HepG2 (cell line): Measurements from ENCODE around the gene TACC3. TPM values are rescaled to one million over a fixed set of nuclear protein-coding genes. Genes with fewer than 3 reads are reported as not detected.

Experiments
- ATF5 ChIP-seq: sonication (generic); formaldehyde crosslinking; IDR thresholded peaks from 2 replicates; pipeline ENCODE4 v1.4.0; 2020; ENCODE audit warnings: mild to moderate bottlenecking, low read depth, missing genetic modification reagents
- CENPT ChIP-seq: sonication (generic); formaldehyde crosslinking; IDR thresholded peaks from 2 replicates; pipeline ENCODE4 v1.8.0; 2022; ENCODE audit warnings: low read depth, mild to moderate bottlenecking, moderate library complexity, missing genetic modification reagents
- KDM4B ChIP-seq: sonication (generic); formaldehyde crosslinking; IDR thresholded peaks from 2 replicates; pipeline ENCODE4 v1.4.0; 2020; ENCODE audit warnings: missing genetic modification reagents
- KLF16 ChIP-seq, 2 experiments: sonication (generic) in 1 of 2; formaldehyde crosslinking in 1 of 2; IDR thresholded peaks; 2 replicates each; pipeline versions ENCODE4 v1.6.1 to v1.8.0; 2016 to 2023; ENCODE audit warnings: missing genetic modification reagents in 2 of 2, missing compliant biosample characterization in 1 of 2
- TGIF2 ChIP-seq: IDR thresholded peaks from 2 replicates; pipeline ENCODE4 v1.6.1; 2016; ENCODE audit warnings: control low read depth, missing compliant biosample characterization
- ZBTB2 ChIP-seq: sonication (generic); formaldehyde crosslinking; IDR thresholded peaks from 2 replicates; pipeline ENCODE4 v1.8.0; 2022; ENCODE audit warnings: low read depth, missing genetic modification reagents
- ZBTB7A ChIP-seq: sonication (generic); formaldehyde crosslinking; IDR thresholded peaks from 2 replicates; pipeline ENCODE4 v1.8.0; 2022; ENCODE audit warnings: mild to moderate bottlenecking, missing genetic modification reagents
- ZNF317 ChIP-seq: sonication (generic); formaldehyde crosslinking; IDR thresholded peaks from 2 replicates; pipeline ENCODE4 v1.5.0; 2020; ENCODE audit warnings: mild to moderate bottlenecking, missing genetic modification reagents
- ZNF329 ChIP-seq: sonication (generic); formaldehyde crosslinking; IDR thresholded peaks from 2 replicates; pipeline ENCODE4 v1.9.0; 2021; ENCODE audit warnings: low read depth, mild to moderate bottlenecking, missing genetic modification reagents
- ZNF33A ChIP-seq: sonication (generic); formaldehyde crosslinking; IDR thresholded peaks from 2 replicates; pipeline ENCODE4 v1.5.1; 2020; ENCODE audit warnings: missing genetic modification reagents, mild to moderate bottlenecking, moderate library complexity, borderline replicate concordance
- ZNF547 ChIP-seq: sonication (generic); formaldehyde crosslinking; IDR thresholded peaks from 2 replicates; pipeline ENCODE4 v1.5.1; 2020; ENCODE audit warnings: mild to moderate bottlenecking, missing genetic modification reagents
- ZNF773 ChIP-seq: sonication (generic); formaldehyde crosslinking; IDR thresholded peaks from 2 replicates; pipeline ENCODE4 v1.4.0; 2020; ENCODE audit warnings: missing genetic modification reagents, borderline replicate concordance
- polyA plus RNA-seq, 8 experiments: library from polyadenylated mRNA; depleted of rRNA in 3 of 8; stranded (reverse) in 7 of 8; unstranded in 1 of 8; fragments of >200 nt; fragmentation: Illumina TruSeq in 4 of 8; extraction: Trizol in 4 of 8; gene quantifications; 2 replicates each; pipeline versions ENCODE4 v1.2.1 to v1.2.3, GENCODE V29; 2011 to 2016; ENCODE audit warnings: low read depth in 4 of 8, missing spikeins in 1 of 8, mixed read lengths in 1 of 8; ENCODE audit not compliant: insufficient read depth in 1 of 8
- total RNA-seq, 5 experiments: library from RNA; depleted of rRNA; stranded (reverse); fragments of >200 nt; fragmentation: Illumina TruSeq; extraction: Trizol; gene quantifications; 2 replicates each; pipeline ENCODE4 v1.2.3, GENCODE V29; 2016; ENCODE audit warnings: low read depth in 1 of 5
- TF ChIP-seq, protein P1 (sequence below): sonication (generic); formaldehyde crosslinking; IDR thresholded peaks from 2 replicates; pipeline ENCODE4 v1.5.0; 2020; ENCODE audit warnings: mild to moderate bottlenecking, missing genetic modification reagents, moderate library complexity
- TF ChIP-seq, protein P2 (sequence below): sonication (generic); formaldehyde crosslinking; IDR thresholded peaks from 2 replicates; pipeline ENCODE4 v1.4.0; 2020; ENCODE audit warnings: missing genetic modification reagents, borderline replicate concordance
- TF ChIP-seq, protein P3 (sequence below): sonication (generic); formaldehyde crosslinking; IDR thresholded peaks from 2 replicates; pipeline ENCODE4 v1.4.0; 2020; ENCODE audit warnings: mild to moderate bottlenecking, missing genetic modification reagents, borderline replicate concordance

Gene TACC3
- total and polyA plus RNA-seq, 2 of the 13 experiments (the other 11 are each of a cell fraction or from before 2014, with no cell fraction given) = 20.3 to 21.2 TPM

DNA sequence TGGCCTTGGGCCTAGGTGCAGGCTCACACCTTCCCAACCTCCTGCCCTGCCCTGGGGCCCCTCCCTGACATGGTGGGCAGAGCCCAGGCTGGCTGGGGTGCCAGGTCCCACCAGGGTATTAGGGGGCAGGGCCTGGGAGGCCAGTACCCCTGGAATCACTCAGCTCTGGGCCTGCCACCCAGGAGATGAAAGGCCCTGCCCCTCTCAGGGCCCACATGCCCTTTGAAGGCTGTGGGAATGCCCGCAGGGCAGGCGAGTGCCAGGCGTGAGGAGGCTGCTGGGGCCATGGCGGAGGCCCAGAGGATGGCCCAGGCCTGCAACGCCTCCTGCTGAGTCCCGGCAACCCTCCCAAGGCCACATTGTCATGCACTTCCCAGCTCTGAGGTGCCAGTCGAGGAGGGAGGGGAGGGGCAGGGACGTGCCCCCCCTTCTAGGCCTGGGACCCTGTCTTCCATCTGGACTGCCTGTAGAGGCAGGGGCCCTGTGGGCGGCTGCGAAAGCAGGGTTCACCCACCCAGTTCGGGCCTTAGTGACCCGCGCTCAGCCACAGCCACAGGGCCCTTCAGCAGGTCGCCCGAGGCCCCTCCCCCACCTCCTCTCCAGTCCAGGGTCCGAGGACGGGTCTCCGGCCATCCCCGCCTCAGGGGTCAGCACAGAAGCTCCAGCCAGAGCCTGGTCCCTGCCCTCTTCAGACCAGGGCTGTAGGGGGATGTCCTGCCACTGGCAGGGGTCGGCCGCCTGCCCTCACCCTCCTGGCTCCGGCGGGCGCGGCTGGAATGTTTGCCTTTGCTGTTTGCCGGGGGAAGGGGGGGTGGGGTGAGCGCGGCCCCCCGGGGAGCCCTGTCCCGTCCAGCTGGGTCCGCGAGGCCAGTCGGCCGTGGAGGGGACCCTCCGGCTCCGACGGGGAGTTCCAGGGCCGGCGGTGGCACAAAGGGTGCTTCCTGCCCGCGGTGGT lies 45.1 kb downstream of the TACC3 start (continued):
- TF ChIP-seq, protein P1, sequence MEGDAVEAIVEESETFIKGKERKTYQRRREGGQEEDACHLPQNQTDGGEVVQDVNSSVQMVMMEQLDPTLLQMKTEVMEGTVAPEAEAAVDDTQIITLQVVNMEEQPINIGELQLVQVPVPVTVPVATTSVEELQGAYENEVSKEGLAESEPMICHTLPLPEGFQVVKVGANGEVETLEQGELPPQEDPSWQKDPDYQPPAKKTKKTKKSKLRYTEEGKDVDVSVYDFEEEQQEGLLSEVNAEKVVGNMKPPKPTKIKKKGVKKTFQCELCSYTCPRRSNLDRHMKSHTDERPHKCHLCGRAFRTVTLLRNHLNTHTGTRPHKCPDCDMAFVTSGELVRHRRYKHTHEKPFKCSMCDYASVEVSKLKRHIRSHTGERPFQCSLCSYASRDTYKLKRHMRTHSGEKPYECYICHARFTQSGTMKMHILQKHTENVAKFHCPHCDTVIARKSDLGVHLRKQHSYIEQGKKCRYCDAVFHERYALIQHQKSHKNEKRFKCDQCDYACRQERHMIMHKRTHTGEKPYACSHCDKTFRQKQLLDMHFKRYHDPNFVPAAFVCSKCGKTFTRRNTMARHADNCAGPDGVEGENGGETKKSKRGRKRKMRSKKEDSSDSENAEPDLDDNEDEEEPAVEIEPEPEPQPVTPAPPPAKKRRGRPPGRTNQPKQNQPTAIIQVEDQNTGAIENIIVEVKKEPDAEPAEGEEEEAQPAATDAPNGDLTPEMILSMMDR = peak; percentile 38
- TF ChIP-seq, protein P2, sequence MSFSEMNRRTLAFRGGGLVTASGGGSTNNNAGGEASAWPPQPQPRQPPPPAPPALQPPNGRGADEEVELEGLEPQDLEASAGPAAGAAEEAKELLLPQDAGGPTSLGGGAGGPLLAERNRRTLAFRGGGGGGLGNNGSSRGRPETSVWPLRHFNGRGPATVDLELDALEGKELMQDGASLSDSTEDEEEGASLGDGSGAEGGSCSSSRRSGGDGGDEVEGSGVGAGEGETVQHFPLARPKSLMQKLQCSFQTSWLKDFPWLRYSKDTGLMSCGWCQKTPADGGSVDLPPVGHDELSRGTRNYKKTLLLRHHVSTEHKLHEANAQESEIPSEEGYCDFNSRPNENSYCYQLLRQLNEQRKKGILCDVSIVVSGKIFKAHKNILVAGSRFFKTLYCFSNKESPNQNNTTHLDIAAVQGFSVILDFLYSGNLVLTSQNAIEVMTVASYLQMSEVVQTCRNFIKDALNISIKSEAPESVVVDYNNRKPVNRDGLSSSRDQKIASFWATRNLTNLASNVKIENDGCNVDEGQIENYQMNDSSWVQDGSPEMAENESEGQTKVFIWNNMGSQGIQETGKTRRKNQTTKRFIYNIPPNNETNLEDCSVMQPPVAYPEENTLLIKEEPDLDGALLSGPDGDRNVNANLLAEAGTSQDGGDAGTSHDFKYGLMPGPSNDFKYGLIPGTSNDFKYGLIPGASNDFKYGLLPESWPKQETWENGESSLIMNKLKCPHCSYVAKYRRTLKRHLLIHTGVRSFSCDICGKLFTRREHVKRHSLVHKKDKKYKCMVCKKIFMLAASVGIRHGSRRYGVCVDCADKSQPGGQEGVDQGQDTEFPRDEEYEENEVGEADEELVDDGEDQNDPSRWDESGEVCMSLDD (CRISPR knock-in tag) = peak; percentile 91; the same call in 1 of the 2 replicates
- TF ChIP-seq ZBTB2 (no peak; the same call in 1 of the 2 replicates), CENPT (CRISPR knock-in tag) (no peak), KDM4B (CRISPR knock-in tag) (no peak), ZNF317 (CRISPR knock-in tag) (peak; percentile 53; the same call in 1 of the 2 replicates), ZNF33A (CRISPR knock-in tag) (no peak), ZBTB7A (CRISPR knock-in tag) (peak; percentile 97), ZNF547 (CRISPR knock-in tag) (no peak), TGIF2 (CRISPR knock-in tag) (peak; percentile 68), ATF5 (0 out of 2 replicates have a peak, but pooled peaks have one; percentile 25), ZNF329 (peak; percentile 27; the same call in 1 of the 2 replicates), KLF16 (CRISPR knock-in tag; IDR thresholded peaks at IDR 0.05) (0 out of 4 replicates have a peak, but pooled peaks of 1 of the 2 experiments have one; percentile 30), ZNF773 (CRISPR knock-in tag) (peak; percentile 34; the same call in 1 of the 2 replicates)
- TF ChIP-seq, protein P3, sequence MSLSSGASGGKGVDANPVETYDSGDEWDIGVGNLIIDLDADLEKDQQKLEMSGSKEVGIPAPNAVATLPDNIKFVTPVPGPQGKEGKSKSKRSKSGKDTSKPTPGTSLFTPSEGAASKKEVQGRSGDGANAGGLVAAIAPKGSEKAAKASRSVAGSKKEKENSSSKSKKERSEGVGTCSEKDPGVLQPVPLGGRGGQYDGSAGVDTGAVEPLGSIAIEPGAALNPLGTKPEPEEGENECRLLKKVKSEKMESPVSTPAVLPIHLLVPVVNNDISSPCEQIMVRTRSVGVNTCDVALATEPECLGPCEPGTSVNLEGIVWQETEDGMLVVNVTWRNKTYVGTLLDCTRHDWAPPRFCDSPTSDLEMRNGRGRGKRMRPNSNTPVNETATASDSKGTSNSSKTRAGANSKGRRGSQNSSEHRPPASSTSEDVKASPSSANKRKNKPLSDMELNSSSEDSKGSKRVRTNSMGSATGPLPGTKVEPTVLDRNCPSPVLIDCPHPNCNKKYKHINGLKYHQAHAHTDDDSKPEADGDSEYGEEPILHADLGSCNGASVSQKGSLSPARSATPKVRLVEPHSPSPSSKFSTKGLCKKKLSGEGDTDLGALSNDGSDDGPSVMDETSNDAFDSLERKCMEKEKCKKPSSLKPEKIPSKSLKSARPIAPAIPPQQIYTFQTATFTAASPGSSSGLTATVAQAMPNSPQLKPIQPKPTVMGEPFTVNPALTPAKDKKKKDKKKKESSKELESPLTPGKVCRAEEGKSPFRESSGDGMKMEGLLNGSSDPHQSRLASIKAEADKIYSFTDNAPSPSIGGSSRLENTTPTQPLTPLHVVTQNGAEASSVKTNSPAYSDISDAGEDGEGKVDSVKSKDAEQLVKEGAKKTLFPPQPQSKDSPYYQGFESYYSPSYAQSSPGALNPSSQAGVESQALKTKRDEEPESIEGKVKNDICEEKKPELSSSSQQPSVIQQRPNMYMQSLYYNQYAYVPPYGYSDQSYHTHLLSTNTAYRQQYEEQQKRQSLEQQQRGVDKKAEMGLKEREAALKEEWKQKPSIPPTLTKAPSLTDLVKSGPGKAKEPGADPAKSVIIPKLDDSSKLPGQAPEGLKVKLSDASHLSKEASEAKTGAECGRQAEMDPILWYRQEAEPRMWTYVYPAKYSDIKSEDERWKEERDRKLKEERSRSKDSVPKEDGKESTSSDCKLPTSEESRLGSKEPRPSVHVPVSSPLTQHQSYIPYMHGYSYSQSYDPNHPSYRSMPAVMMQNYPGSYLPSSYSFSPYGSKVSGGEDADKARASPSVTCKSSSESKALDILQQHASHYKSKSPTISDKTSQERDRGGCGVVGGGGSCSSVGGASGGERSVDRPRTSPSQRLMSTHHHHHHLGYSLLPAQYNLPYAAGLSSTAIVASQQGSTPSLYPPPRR = peak; percentile 76
